NCI-H2171 (cell line): ENCODE measurements around the gene TESK2.
"Not testable (repeated sequence)": the region's sequence is repeated elsewhere in the genome, so short reads cannot be mapped to it uniquely, and the experiment has no call there.

ENCODE experiments used
- DNase-seq: peaks from one replicate; lab custom pipeline; 2025; lab: John Stamatoyannopoulos, UW

TESK2 gene

GRCh38 chr1:45375104-45376090, 115.6 kb downstream of the TESK2 start:
- DNase-seq = no peak

- DNase-seq = no peak
These were observed 117.4 kb downstream of the TESK2 start for GRCh38 chr1:45373573-45373972.

GRCh38 chr1:45370575-45370974, 120.4 kb downstream of the TESK2 start:
- no peak for DNase-seq

- DNase-seq = no peak
These were observed 125.9 kb downstream of the TESK2 start for GRCh38 chr1:45365051-45365450.

- DNase-seq = no peak
These were observed 126.7 kb downstream of the TESK2 start for GRCh38 chr1:45364294-45364693.

- not testable (repeated sequence) for DNase-seq
These were observed 130.0 kb downstream of the TESK2 start for GRCh38 chr1:45360981-45361380.

- peak; percentile 19 for DNase-seq
These were observed 131.0 kb downstream of the TESK2 start for GRCh38 chr1:45359882-45360513.

GRCh38 chr1:45356186-45356585, 134.8 kb downstream of the TESK2 start:
- no peak for DNase-seq

GRCh38 chr1:45355683-45356082, 135.3 kb downstream of the TESK2 start:
- DNase-seq = no peak

GRCh38 chr1:45354838-45355237, 136.1 kb downstream of the TESK2 start:
- no peak for DNase-seq

GRCh38 chr1:45353685-45354084, 137.3 kb downstream of the TESK2 start:
- no peak for DNase-seq

- no peak for DNase-seq
These were observed 139.5 kb downstream of the TESK2 start for GRCh38 chr1:45351508-45351907.

GRCh38 chr1:45348966-45349677, 141.8 kb downstream of the TESK2 start:
- DNase-seq = no peak

- DNase-seq = no peak
These were observed 142.4 kb downstream of the TESK2 start for GRCh38 chr1:45348609-45348965.

GRCh38 chr1:45348020-45348419, 142.9 kb downstream of the TESK2 start:
- no peak for DNase-seq

- DNase-seq = no peak
These were observed 144.5 kb downstream of the TESK2 start for GRCh38 chr1:45346473-45346872.

- no peak for DNase-seq
These were observed 145.9 kb downstream of the TESK2 start for GRCh38 chr1:45345014-45345413.

GRCh38 chr1:45344499-45344898, 146.5 kb downstream of the TESK2 start:
- DNase-seq = no peak

GRCh38 chr1:45340816-45341466, 150.0 kb downstream of the TESK2 start:
- no peak for DNase-seq

GRCh38 chr1:45339789-45340558, 151.0 kb downstream of the TESK2 start, which contains the start of the genes MUTYH and TOE1:
Gene MUTYH, minus strand, starts transcription at chr1:45340440. Its CDS starts 5,935 bp downstream, at chr1:45334505.
Gene TOE1, plus strand, starts transcription at chr1:45340170. Its CDS starts 83 bp downstream, at chr1:45340253.
- peak; percentile 92 for DNase-seq
